Measurements from ENCODE around the gene SLC19A3.

DNA sequence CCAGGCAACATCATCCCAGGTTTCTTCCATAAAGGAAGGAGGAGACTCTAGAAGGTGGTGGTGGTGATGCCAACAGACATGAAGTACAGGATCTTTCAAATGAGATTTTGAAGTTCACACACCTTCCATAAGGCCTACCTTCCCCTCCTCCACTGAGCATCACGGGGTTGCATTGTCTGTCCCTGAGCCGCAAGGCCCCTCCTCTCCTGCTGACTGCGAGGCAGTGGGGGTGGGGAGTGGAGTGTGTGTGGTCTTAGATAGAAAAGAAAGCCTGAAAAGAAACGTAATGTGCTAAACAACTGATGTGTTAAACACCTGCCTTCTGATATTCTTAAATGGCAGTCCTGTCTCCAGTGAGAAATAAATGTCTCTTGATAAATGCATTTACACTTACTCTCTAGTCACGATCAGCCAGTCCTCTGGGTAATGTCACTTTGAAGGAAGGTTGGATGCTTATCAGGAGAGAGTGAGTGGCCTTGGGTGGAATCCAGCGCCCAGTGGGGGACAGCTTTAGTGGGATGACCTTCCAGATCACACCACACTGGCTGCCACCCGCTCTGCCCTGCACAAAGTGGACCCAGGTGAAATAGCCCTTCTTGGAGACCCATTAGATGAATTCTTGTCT lies 56.7 kb downstream of the SLC19A3 start:
- no peak for TF ChIP-seq CTCF (conservative IDR thresholded peaks at IDR 0.05; ENCODE audit: low read depth, low read length)
- no peak for TF ChIP-seq EZH2 (IDR thresholded peaks at IDR 0.05; ENCODE audit: borderline replicate concordance, low read depth, low read length, poor library complexity, severe bottlenecking)

Data from A673 (cell line).